HG03097 (cell line): Measurements from ENCODE around the gene TRPM8.
"Not testable (repeated sequence)": the region's sequence is repeated elsewhere in the genome, so short reads cannot be mapped to it uniquely, and the experiment has no call there.

Experiments
- ATAC-seq: cut with Tn5 transposase; IDR thresholded peaks from one replicate; pipeline ENCODE4 v1.9.1; 2021; ENCODE audit not compliant: unreplicated experiment, low FRiP score

Gene TRPM8

DNA sequence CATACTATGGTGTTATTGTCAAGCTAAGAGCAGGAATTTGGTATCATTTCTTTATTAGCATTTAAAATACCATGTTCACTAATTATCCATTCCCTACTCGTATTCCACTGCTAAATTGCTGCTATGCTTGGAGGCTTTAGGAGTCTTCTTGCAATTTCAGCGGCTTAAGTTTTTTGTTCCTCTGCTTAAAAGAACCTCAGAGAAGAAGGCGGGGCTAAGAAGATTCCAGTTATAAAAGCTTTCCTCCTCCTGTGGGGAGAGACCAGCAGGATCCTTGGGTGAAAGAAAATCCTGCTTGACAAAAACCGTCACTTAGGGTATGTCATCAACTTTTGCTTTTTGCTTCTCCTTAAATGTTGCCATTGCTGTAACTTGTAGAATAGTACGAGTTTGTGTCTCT is at the start of gene TRPM8:
Gene TRPM8 (plus strand): TSS at position 258 of the 400 bp plus-strand sequence. CDS start 9,165 bp downstream, outside the sequence.
- ATAC-seq = no peak

- ATAC-seq = peak; percentile 57
Measured at GRCh38 chr2:233867993-233868532, 49.1 kb upstream of the TRPM8 start, which contains the start of gene MSL3B. Gene MSL3B, minus strand, starts transcription at chr2:233868386.

DNA sequence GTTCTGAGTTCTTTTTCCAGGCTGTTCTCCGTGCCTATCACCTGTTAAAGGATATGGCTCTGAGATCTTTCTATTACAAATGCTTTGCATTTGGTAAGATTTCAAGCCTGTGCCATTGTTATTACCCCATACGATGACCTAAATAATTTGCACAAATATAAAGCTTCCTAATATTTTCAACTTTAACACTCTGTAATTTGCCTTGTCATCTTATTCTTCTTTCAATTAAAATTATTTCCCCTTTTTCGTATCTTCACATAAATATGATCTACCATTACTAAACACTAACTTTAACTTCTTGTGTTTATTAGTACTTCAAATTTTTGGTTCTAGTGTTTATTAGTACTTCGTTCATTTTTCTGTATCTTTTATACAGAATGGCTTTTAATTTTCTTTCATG is 45.7 kb upstream of the TRPM8 start:
- no peak for ATAC-seq

DNA sequence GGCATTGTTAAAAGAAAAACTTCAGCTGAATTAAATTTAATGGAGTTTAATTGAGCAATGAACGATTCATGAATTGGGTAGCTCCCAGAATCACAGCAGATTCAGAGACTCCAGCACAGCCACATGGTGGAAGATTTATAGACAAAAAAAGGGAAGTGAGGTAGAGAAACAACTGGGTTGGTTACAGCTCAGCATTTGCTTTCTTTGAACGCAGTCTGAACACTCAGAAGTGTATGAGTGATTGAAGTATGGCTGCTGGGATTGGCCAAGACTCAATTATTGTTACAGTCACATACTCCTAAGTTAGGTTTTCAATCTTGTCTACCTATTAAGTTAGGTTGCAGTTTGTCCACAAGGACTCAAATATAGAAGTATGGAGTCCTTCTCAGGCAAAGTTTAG is 45.0 kb upstream of the TRPM8 start:
- not testable (repeated sequence) for ATAC-seq

- no peak for ATAC-seq
Measured at GRCh38 chr2:233882353-233882752, 34.8 kb upstream of the TRPM8 start.

- no peak for ATAC-seq
Measured at GRCh38 chr2:233892793-233893192, 24.4 kb upstream of the TRPM8 start.

DNA sequence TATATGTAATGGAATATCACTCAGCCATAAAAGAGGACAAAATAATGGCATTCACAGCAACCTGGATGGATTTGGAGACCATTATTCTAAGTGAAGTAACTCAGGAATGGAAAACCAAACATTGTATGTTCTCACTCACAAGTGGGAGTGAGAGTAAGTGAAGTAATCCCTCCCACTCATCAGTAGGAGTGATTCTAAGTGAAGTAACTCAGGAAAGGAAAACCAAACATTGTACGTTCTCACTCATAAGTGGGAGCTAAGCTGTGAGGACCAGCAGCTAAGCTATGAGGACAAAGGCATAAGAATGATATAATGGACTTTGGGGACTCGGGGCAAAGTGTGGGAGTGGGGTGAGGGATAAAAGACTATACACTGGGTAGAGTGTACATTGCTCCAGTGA is 20.9 kb upstream of the TRPM8 start:
- not testable (repeated sequence) for ATAC-seq

GRCh38 chr2:233901367-233901766 is 15.8 kb upstream of the TRPM8 start:
- ATAC-seq = no peak

DNA sequence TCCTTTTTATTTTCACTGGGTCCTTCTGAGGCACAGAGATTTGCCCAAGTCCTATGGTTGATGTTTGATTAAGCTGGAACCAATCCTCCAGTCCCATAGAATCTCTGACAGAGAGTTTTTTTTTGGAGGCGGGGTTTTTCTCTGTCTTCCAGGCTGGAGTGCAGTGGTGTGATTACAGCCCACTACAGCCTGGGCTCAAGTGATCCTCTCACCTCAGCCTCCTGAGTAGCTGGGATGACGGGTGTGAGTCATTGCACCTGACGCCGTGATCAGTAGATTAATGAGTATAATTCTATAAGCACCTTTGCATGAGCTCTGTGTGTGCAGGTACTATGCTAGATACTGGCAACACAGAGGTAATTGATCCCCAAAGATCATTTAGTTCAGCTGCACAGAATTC is 15.3 kb upstream of the TRPM8 start:
- no peak for ATAC-seq

GRCh38 chr2:233905945-233906344 is 11.2 kb upstream of the TRPM8 start:
- ATAC-seq = no peak

DNA sequence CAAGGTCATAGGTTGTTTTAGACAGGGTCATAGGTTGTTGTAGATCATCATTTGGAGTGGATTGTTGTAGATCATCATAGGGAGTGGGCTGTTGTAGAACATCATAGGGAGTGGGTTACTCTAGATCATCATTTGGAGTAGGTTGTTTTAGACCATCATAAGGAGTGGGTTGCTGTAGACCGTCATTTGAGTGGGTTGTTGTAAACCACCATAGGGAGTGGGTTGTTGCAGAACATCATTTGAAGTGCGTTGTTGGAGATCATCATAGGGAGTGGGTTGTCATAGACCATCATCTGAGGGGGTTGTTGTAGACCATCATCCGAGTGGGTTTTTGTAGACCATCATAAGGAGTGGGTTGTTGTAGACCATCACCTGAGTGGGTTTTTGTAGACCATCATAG is 9.5 kb upstream of the TRPM8 start:
- no peak for ATAC-seq

DNA sequence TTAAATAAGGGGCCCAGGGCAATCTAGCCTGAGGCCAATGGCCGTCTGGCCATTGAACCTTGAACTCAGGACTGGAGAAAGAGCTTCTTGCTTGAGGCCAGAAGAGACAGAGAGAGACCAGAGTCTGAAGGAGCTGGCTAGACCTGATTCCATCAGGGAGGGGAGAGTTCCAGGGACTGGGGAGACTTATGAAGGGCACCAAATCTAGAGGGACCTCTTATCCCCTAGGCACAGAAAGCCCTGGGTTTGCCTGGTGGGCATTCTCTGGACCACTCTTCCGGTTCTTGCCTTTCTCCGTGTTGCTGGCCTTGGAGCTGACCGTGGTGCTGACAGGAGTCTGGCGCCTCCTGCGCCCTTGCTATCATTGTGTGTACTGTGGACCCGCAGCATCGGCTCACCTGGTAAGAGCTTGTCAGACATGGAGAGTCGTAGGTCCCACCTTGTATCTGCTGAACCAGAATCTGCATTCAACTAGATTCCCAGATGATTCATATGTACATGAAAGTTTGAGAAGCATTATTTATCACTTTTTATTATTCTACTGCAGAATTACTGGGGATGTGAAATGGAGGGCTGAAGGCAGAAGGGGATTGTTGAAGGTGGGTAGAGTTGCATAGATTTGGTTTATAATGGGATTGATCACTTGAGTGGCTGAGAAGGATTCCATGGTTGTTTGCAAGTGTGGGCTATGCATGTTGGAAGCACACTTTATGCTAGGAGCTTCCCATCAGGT is 4.3 kb upstream of the TRPM8 start:
- no peak for ATAC-seq

DNA sequence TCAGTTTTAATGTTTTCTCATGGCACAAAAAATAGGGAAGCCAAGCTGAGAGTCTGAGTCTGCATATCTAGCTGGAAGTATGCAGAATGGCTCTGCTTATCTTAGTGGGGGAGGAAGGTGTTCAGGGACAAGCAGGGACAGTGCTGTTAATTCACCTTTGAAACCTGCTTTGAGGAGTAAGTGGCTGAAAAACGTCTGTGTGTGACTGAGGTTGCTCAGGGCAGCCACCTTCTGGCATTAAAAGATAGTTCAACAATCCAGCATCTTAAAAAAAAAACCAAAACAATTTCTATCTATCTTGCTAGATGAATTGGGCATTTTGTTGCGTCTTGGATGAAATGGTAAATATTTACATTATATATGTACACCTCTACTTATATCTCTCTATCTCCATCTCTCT is 2.0 kb upstream of the TRPM8 start:
- ATAC-seq = no peak

GRCh38 chr2:233919319-233919718 is 2.1 kb downstream of the TRPM8 start:
- no peak for ATAC-seq

GRCh38 chr2:233919938-233920337 is 2.8 kb downstream of the TRPM8 start:
- no peak for ATAC-seq

GRCh38 chr2:233922471-233922870 is 5.3 kb downstream of the TRPM8 start:
- no peak for ATAC-seq

DNA sequence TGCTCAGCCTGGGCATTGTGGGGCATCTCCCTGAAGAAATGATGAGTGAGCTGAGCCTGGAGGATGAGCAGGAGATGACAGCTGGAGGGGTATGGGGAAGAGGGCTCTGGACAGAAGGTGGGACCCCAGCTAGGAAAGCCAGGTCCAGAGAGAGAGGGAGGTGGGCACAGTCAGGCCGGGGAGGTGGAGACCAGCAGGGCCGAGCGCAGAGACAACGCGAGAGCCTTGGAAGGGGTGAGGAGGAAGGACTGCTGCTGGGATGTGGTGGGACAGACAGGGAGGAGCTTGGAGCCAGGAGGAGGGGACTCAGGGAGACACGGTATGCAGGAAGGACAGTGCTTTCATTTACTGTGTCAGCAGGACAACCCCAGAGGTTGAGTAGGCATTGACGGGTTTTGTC is 8.2 kb downstream of the TRPM8 start:
- no peak for ATAC-seq

GRCh38 chr2:233926806-233927205 is 9.6 kb downstream of the TRPM8 start:
- no peak for ATAC-seq

DNA sequence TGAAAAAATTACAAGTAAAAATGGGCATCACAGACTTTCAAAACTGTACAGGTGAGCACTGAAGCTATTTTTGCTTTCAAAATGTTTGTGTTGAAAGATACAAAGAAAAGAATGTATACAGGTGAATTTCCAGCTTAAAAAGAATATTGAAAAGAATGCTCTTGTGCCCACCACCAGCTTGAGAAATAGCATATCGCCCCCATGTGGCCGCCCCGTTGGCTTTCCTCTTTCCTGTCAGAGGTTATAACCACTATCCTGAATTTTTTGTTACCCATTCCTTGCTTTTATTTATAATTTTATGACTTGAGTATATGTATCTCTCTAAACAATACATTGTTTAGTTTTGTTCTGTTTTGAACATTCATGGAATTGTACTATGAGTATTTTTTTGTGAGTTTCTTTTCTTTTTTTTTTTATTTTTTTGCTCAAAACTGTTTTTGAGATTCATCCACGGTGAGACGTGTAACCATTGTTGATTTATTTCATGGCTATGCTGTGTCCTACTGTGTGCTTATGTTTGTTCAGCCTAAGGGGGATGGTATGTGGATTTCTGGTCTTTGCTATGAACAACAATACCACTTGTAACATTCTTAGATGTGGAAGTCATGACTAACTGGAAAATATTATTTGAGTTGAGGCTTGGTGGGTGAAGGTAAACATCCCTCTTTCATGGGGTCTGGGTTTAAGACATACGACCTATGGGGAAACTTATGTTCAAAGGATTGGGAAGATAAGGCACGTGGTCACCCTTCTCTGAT is 11.6 kb downstream of the TRPM8 start:
- ATAC-seq = no peak

GRCh38 chr2:233929352-233930022 is 12.3 kb downstream of the TRPM8 start:
- ATAC-seq = no peak

GRCh38 chr2:233934524-233934923 is 17.4 kb downstream of the TRPM8 start:
- no peak for ATAC-seq
